Islet precursor cell (in vitro differentiated cells): ENCODE results near the gene INPP5K.
"Not testable (repeated sequence)": the region's sequence is repeated elsewhere in the genome, so short reads cannot be mapped to it uniquely, and the experiment has no call there.

Experiments
- DNase-seq: peaks from one replicate; pipeline ENCODE4 v3.0.0-alpha.2; 2018

Gene INPP5K

GRCh38 chr17:1461198-1461944, 55.0 kb downstream of the INPP5K start:
- DNase-seq, result no peak

- no peak for DNase-seq
Measured at GRCh38 chr17:1460233-1460632, 56.2 kb downstream of the INPP5K start.

- peak; percentile 99 for DNase-seq
Measured at GRCh38 chr17:1455797-1456599, 60.4 kb downstream of the INPP5K start, which contains the start of gene CRK. TSS of gene CRK (minus strand) at chr17:1456232. CDS start at chr17:1456117, 115 bp downstream.

DNA sequence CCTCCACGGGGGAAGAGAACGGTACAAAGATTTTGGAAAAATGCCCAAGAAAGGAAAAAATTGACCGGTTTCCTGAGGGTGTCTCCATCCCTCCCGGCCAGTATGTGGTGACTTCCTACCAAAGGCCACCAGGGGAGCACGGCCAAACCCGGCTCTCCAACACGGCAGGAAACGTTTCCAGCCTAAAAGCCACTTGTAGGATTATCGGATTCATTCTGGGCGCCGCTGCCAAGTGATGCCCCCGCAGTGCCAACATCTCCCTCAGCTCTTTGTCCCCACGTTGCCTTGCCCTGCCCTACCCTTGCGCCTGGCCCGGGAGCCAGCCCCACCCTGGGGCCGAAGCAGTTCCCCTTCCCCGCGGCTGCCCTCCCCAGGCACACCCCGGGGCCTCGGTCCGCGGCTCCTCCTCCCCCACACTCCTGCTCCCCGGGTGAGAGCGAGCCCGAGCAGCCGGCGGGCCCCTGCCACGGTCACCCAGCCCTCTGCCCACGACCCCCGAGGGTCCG, 61.1 kb downstream of the INPP5K start:
- peak; percentile 88 for DNase-seq

DNA sequence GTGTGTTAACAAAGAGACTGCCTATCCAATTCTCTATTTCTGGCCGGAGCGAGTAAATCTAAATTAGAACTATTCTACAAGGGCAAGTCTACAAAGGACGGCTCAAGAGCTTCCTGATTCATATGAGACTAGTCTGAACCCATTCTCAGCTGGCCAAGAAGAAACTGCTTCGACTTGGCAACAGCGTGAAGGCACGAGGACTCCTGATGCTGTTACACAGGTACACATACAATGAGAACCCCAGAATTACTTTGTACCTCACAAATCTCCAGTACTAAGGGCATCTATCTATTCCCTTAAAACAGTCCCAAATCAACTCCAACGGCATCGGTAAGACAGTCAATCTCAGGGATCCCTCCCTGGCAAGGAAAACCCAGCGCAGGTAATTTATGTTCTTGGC, 61.9 kb downstream of the INPP5K start:
- DNase-seq, result no peak

DNA sequence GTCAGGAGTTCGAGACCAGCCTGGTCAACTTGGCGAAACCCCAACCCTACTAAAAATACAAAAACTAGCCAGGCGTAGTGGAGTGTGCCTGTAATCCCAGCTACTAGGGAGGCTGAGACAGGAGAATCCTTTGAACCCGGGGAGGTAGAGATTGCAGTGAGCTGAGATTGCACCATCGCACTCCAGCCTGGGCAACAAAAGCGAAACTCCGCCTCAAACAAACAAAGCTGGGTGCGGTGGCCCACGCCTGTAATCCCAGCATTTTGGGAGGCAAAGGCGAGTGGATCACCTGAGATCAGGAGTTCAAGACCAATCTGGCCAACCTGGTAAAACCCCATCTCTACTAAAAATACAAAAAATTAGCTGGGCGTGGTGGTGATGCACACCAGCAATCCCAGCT, 62.7 kb downstream of the INPP5K start:
- DNase-seq, result not testable (repeated sequence)

- no peak for DNase-seq
Measured at GRCh38 chr17:1452836-1453235, 63.6 kb downstream of the INPP5K start.

GRCh38 chr17:1450261-1450660, 66.2 kb downstream of the INPP5K start:
- not testable (repeated sequence) for DNase-seq

GRCh38 chr17:1449412-1449967, 66.9 kb downstream of the INPP5K start:
- no peak for DNase-seq

- DNase-seq, result no peak
Measured at GRCh38 chr17:1447052-1447451, 69.4 kb downstream of the INPP5K start.

- no peak for DNase-seq
Measured at GRCh38 chr17:1446201-1446600, 70.2 kb downstream of the INPP5K start.

- not testable (repeated sequence) for DNase-seq
Measured at GRCh38 chr17:1445695-1446094, 70.7 kb downstream of the INPP5K start.
